NCI-H1105 (cell line): ENCODE results near the gene DLG3.

ENCODE experiments used
- DNase-seq: peaks from one replicate; lab custom pipeline; 2025; lab: John Stamatoyannopoulos, UW

Gene DLG3

GRCh38 chrX:70525733-70526132 lies 81.1 kb downstream of the DLG3 start:
- no peak for DNase-seq

GRCh38 chrX:70527053-70527452 lies 82.4 kb downstream of the DLG3 start:
- no peak for DNase-seq

GRCh38 chrX:70527610-70528345 lies 83.1 kb downstream of the DLG3 start:
- no peak for DNase-seq

- DNase-seq: no peak
Observed at GRCh38 chrX:70535198-70535597, 90.6 kb downstream of the DLG3 start.

- no peak for DNase-seq
Observed at GRCh38 chrX:70549429-70549828, 104.8 kb downstream of the DLG3 start.

- no peak for DNase-seq
Observed at GRCh38 chrX:70552130-70552704, 107.6 kb downstream of the DLG3 start.

GRCh38 chrX:70553516-70553915 lies 108.9 kb downstream of the DLG3 start:
- no peak for DNase-seq

GRCh38 chrX:70554081-70554480 lies 109.4 kb downstream of the DLG3 start:
- no peak for DNase-seq

- no peak for DNase-seq
Observed at GRCh38 chrX:70554523-70554922, 109.9 kb downstream of the DLG3 start.

- no peak for DNase-seq
Observed at GRCh38 chrX:70554948-70555347, 110.3 kb downstream of the DLG3 start.
